ENCODE data around the gene HAGH. TPM values are rescaled to one million over a fixed set of nuclear protein-coding genes. Genes with fewer than 3 reads are reported as not detected.
"Not testable (repeated sequence)": the region's sequence is repeated elsewhere in the genome, so short reads cannot be mapped to it uniquely, and the experiment has no call there.

HAGH gene
- 18.4 and 31.3 TPM in 2 replicates for total RNA-seq (2014; rRNA removed; shearing (Covaris generic))

DNA sequence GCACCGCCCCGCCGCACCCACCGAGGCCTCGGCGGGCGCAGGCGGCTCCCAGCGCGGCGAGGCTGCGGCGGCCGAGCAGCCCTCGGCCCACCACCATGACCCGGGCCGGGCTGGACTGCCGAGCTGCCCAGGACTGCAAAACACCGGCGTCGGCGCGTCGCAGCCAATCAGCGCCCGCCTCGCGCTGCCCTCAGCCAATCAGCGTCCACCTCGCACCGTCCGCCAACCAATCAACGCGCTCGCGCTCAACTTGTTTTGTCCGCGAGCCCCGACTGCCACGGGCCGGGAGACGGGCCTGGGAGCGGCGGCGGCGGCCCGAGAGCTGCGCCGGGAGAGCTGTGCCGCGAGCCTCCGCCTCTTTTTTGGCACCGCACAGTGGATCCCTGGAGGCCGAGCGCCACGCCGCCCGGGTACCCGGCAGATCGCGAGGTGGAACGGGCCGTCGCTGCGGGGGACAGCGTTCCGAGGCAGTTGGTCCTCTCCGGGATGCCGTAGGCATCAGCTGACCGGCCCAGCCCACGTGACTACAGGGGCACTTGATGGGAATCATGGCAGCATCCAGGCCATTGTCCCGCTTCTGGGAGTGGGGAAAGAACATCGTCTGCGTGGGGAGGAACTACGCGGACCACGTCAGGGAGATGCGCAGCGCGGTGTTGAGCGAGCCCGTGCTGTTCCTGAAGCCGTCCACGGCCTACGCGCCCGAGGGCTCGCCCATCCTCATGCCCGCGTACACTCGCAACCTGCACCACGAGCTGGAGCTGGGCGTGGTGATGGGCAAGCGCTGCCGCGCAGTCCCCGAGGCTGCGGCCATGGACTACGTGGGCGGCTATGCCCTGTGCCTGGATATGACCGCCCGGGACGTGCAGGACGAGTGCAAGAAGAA, at the start of gene HAGH, which contains the start of gene FAHD1:
Gene HAGH (minus strand): TSS at position 135 of the 883 bp plus-strand sequence. CDS start 38 bp downstream, at position 97.
Gene FAHD1 (plus strand): TSS at position 516 of the 883 bp plus-strand sequence. CDS start 33 bp downstream, at position 549.
- DNase-seq (ENCODE audit: low spot score), result peak; percentile 90

DNA sequence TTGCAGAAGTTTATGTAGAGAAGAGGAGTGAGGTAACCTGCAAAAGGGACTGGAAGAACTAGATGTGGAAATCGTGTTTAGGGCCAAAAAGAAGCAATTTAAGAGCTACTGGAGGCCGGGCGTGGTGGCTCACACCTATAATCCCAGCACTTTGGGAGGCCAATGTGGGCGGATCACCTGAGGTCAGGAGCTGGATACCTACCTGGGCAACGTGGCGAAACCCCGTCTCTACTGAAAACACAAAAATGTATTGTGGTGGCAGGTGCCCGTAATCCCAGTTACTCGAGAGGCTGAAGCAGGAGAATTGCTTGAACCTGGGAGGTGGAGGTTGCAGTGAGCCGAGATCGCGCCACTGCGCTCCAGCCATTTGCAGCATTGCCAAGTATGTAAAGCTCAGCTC, 49.4 kb upstream of the HAGH start:
- not testable (repeated sequence) for DNase-seq (ENCODE audit: low spot score)

DNA sequence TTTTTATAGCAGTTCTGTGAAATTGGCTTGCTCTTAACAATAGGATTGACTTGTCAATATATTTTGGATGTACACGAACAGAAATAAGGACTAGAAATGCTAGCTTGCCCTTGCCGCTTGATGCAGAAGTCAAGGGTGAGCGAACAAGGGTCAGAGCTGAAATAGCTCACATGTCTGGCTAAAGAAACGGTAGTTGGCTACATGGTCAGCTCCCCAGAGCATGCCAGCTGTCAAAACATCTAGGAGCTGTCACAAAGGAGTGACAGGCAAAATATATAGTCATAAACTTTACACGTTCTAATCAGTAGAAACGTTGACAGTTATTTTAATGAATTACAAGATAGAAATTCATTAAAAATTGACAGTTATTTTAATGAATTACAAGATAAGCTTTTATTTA, 48.2 kb upstream of the HAGH start:
- no peak for DNase-seq (ENCODE audit: low spot score)

DNA sequence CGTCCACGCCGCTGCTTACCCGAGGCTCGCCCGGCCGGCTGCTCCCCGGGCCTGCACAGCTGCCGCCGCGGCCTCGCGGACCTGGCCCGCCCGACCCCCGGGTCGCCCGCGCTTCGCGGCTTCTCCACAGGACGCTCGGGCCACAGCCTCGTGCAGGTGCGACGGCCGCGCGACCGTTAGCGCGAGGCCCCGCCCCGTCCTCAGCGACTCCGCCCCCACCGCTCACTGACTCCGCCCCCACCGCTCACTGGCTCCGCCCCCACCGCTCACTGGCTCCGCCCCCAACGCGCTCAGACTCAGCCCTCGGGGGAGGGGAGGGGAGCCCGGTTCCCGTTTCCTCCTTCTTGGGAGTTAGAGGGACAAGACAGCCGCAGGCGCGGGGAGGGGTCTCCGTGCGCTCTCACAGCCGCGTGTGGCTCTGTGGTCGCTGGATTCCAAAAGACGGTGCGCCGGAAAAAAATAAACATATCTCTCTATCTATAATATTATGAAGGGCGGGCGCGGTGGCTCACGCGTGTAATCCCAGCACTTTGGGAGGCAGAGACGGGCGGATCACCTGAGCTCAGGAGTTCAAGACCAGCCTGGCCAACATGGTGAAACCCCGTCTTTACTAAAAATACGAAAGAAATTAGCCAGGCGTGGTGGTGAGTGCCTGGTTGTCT, 45.5 kb upstream of the HAGH start, which contains the start of gene MEIOB:
Gene MEIOB (minus strand): TSS at position 191 of the 662 bp plus-strand sequence. CDS start 3,989 bp downstream, outside the sequence.
- DNase-seq (ENCODE audit: low spot score), result no peak

DNA sequence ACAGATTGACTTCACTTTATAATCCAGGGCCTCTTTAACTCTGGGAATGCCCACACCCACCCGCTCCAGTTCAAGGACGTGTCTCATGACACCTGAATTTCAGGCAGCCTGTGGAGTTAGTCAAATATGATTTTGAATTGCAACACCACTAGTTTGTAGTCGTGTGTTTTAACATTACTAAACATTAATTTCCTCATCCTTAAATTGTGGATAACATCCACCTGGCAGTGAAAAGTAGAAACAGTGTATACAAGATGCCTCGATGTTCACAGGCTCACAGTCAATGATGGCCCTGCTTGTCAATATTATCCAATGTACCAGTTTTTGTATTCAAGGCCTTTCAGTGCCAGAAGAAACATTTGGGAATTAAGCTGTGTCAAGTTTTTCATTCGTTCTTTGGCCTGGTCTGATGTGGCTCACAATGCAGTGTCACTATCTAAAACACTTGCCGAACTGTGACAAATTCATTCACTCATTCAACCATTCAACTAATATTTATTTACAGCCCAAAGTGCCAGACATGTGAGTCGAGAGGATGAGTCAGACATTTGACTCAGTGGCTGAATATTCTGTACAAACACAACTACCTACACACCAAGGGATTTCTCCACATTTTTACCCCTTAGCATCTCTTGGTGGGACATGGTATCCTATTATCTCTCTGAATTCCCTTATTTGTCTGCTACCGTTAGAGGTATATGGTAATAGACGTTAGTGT, 43.9 kb upstream of the HAGH start:
- peak; percentile 21 for DNase-seq (ENCODE audit: low spot score)

DNA sequence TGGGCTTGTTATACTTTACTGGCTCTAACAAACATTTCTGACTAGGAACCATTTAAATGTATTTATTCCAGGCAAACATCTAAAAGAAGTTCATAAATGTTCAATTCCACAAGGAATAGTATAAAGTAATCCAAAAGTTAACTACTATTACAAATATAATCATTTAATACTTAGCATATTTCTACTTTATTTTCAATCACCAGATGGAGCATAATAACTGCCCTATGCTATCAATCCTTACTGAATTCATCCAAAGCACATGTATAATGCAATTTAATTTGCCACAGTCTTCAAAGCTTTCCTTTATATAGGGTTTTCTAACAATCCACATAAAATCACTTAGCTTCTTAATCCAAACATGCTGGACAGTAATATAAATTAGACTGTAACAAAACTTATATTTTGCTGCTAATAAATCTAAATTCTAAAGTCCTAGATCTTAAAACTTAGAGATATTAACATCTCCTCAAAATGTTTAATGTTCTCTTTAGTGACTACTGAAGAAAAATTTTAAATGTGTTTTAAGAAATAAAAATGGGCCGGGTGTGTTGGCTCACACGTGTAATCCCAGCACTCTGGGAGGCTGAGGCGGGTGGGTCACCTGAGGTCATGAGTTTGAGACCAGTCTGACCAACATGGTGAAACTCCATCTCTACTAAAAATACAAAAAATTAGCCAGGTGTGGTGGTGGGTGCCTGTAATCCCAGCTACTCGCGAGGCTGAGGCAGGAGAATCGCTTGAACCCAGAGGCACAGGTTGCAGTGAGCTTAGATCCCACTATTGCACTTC, 39.5 kb upstream of the HAGH start:
- no peak for DNase-seq (ENCODE audit: low spot score)

DNA sequence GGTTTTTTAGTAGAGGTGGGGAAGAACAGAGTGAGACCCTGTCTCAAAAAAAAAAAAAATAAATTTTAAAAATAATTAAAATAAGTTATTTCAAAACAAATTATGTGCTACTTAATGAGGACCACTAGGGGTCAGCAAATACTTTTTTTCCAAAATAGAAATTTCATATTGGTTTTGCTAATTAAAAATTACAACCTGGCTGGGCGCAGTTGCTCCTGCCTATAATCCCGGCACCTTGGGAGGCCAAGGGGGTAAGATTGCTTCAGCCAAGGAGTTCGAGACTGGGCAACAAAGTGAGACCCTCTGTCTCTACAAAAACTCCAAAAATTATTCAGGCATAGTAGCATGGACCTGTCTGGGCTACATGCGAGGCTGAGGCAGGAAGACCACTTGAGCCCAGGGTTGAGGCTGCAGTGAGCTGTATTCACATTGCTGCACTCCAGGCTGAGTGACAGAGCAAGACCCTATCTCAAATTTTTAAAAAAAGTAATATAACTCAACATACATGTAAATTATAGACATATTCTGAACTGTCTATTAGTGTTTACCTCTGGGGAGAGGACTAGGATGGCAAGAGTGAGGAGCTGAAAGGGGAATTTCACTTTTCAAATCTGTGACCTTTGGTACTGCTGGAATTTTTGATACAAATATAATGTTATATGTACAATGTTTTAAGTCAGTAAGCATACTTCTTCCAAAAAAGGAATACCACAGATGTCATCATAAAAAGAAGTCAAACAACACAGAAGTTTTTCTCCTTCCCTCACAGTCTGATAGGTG, 37.2 kb upstream of the HAGH start:
- no peak for DNase-seq (ENCODE audit: low spot score)

DNA sequence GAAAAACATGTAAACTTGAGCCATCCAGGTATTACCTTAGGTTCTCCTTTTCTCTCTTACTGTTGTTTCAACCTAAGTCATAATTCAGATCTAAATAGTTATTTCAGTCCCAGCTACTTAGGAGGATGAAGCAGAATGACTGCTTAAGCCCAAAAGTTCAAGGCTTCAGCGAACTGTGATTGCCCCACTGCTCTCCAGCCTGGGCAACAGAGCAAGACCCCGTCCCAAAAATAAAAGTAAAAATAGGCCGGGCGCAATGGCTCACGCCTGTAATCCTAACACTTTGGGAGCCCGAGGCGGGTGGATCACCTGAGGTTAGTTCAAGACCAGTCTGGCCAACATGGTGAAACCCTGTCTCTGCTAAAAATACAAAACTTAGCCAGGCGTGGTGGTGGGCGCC, 35.8 kb upstream of the HAGH start:
- DNase-seq (ENCODE audit: low spot score), result no peak

DNA sequence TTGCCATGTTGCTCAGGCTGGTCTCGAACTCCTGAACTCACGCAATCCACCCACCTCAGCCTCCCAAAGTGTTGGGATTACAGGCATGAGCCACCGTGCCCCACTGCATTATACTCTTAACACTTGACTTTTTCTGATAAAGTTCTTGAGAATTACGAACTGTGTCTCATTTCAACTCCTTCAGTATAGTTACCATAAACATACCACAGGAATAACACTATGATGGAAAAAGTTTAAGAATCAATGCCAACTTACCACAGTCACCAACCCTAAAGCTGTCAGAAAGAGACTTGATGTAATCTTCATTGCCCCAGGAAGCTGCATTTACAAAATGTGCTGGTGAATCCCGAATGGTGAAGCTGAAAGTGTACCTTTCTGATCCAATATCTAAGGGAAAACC, 35.1 kb upstream of the HAGH start:
- no peak for DNase-seq (ENCODE audit: low spot score)

DNA sequence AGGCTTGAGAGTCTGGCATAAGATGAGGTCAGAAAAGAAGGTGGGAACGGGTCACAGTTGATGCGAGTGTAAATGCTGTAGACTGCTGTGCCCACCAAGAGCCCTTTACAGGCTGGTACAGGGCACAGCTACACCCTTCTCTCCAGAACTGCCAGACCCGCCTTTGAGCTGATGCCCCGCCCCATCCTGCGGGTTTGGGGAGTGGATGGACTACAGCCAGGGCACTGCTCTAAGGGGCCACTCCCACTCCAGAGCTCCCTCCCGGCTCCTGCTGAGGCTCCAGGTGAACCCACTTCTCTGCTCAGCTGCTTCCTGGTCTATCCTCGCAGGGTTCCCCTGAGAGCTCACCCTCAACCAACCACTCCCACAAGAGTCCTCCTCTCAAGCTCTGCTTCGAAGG, 33.0 kb upstream of the HAGH start:
- DNase-seq (ENCODE audit: low spot score), result no peak

DNA sequence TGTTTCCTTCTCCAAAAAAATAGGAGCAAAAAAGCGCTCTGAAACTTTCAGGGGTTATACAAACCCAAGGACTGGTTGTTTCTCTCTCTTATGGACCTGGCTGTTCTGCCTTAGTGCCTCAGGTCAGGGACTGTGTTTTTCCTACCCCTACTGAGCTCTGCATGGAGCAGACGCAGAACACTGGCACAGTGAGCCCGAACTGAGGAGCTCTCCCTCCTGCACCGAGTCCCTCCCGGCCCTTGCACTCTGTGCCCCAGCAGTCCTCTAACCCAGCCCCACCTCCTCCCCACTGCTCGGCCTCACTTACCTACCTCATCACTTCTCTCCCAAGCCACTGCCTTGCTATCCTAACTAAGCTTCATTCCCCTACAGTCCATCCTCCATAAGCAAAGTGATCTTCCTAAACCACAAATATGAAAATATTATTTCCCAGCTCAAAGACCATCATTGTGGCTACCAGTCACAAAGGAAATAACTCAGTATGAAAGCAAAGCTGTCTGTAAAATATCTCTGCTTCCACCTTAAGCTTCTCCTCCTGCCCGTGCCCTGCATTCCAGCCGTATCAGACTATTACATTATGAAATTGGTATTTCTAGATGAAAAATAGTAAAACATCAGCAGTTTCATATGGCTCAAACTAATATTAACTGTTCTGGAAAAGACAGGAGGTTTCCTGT, 31.7 kb upstream of the HAGH start:
- DNase-seq (ENCODE audit: low spot score), result no peak

DNA sequence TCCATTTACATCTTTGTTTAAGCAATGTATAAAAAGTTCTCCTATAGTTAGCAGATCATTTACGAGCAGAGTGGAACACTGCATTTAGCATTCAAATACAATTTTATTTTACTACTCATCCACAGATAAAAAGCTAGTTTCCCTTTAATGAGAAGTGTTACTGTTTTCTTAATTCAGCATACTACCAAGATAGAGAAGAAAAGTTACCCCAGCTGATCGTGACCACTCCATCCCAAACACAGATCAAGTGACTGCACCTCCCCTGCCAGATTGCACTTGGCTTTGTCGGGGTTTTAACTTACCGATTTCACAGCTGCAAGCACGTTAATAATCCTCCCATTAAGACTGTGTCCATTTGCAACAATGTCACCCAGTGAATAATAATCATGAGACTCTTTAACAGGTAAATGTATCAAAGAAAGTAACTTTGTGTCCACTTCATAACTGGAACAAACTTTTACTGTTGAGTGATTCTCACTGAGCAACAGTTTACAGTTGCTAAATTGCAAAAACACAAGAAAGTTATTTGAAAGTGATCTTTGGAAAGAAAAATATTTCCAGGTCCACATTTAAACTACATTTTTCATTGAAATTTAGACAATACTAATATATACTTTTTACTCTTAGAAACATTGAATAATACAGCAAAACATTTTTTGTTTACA, 30.9 kb upstream of the HAGH start:
- DNase-seq (ENCODE audit: low spot score), result no peak

DNA sequence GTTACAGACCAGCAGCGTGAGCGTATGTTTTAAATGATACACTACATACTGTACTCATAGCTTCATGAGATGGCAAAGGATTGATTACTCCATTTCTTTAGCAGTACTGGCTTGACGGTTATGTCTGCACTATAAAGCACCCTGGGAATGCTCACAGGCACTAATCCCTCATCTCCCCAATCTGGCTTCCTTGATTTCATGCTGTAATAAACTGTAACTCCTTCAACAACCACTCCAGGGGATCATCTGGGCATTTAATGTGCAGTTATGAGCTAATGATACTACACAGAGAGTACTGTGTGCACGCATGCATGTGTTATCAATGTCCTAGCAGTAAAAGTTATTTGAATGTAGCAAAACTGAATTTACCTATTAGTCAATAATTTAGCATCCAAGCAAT, 25.2 kb upstream of the HAGH start:
- no peak for DNase-seq (ENCODE audit: low spot score)

DNA sequence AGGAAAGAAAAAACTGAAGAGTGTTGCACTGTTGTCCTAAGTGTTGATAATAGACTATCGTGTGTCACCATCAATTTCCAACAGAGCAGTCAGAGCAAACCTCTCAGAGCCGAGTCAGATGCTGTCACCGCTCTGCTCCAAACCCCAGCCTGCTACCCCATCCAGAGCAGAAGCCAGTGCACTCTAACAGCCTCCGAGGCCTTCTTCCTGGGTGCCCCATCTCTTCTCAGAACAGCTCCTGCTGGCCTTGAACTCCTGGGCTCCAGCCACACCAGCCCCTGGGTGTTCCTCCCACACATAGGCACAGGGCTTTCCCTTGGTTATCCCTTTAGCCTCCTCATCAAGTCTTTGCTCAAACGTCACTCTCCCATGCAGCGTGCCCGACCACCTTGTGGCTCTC, 24.4 kb upstream of the HAGH start:
- no peak for DNase-seq (ENCODE audit: low spot score)

DNA sequence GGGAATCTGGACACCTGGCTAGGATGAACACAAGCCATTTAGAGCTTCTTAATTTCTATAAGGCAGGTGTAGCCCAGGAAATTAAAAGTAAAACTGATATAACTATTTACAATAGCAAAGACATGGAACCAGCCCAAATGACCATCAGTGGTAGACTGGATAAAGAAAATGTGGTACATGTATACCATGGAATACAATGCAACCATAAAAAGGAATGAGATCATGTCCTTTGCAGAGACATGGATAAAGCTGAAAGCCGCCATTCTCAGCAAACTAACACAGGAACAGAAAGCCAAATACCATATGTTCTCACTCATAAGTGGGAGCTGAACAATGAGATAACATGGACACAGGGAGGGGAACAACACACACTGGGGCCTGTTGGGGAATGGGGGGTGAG, 19.8 kb upstream of the HAGH start:
- no peak for DNase-seq (ENCODE audit: low spot score)

DNA sequence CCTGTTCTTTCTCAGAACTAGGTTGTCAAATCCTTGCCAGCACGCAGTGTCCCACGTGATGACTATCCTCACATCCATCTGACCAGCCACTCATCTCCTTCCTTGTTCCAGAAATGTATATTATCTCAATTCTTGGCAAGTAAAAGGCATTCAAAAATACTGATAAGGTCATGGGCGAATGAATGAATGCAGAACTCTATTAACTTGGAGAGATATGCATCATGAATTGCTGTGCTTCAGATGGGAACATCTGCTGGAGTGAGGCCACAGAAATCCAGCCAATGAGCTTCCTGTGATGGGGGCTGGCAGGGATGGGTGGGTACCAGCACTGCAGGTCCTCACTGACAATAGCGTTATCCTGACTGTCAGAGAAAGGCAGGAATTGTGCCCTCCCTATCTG, 19.4 kb upstream of the HAGH start:
- DNase-seq (ENCODE audit: low spot score), result no peak

DNA sequence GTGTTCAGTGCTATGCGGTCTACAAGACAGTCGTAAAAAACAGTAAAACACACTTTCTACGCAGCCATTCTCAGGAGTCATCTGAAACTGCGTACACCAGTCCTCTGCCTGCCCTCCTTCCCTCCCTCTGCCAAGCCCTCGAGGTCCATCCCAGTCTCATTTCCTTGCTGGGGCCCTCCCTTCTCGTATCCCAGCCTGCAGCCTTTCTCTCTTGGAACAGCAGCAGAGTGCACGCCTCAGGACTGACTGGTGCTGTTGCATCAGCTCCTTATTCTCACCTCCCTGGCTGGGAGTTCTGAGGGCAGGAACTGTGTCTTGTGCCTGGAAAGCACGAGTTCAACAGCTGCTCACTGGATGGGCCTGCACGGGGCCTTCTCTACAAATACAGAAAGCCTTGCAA, 12.9 kb upstream of the HAGH start:
- DNase-seq (ENCODE audit: low spot score), result peak; percentile 60

DNA sequence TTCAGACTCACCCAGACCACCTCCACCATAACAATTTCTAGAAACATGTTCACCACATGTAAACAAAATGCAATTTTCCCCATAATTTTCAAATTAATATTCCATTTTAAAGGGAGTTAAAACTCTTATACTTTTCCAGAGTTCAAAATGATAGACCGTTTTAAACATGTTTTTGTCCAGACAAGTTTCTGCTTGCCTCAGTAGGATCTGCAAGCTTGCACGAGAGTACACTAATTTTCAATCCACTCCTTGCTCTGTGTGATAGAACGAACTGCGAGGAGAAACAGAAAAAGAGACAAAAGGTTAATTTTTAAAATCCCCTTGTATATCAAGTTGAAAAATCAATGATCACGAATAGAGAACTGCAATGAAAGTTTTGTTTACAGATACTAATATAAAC, 7.5 kb upstream of the HAGH start:
- no peak for DNase-seq (ENCODE audit: low spot score)

DNA sequence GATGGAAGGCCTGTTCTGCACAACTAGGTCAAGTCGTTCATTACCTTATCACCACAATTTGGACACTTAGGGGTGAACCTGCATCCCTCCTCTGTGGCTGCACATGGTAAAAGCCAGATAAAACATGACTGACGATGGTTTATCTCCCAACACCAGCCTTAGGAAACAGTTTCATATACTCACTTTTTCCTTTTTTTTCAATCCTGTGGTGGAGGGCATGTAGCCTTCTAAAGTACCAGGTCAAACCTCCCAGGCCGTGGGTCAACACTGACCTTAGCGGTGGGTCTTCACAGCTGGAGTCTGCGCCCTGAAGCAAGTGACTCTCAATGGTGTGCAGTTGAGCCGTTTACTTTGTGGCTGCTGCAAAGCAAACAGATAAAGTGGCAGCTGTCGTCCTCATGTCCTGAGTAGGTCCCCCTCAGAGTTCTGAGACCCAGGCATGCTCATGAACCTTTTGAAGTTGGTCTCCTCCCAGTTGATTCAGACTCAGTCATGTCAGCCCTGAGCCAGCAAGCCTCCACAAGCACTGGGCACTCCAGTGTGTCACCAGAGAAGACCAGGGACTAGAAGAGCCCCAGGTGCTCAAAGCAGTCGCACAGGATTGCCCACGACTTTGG, 6.3 kb upstream of the HAGH start:
- no peak for DNase-seq (ENCODE audit: low spot score)

Data from H4 (cell line).